Mesothelial cell of epicardium (in vitro differentiated cells): ENCODE measurements around the gene C1orf87. TPM values are rescaled to one million over a fixed set of nuclear protein-coding genes. Genes with fewer than 3 reads are reported as not detected.

Source experiments
- DNase-seq, 2 experiments: peaks; one replicate each; pipeline ENCODE4 v3.0.0; 2021; ENCODE audit warnings: low spot score in 2 of 2; ENCODE audit not compliant: unreplicated experiment in 2 of 2
- H3K27ac Mint-ChIP-seq: 2 replicates; pipeline ENCODE4 v1.8.0; 2021; ENCODE audit warnings: mixed read lengths
- H3K27me3 Mint-ChIP-seq: 2 replicates; pipeline ENCODE4 v1.8.0; 2021; ENCODE audit warnings: low read depth, mixed read lengths
- H3K36me3 Mint-ChIP-seq: 2 replicates; pipeline ENCODE4 v1.8.0; 2021; ENCODE audit warnings: mixed read lengths
- H3K4me1 Mint-ChIP-seq: 2 replicates; pipeline ENCODE4 v1.8.0; 2021; ENCODE audit warnings: mixed read lengths
- H3K4me3 Mint-ChIP-seq: 2 replicates; pipeline ENCODE4 v1.8.0; 2021; ENCODE audit warnings: mild to moderate bottlenecking, moderate library complexity, mixed read lengths
- H3K9me3 Mint-ChIP-seq: 2 replicates; pipeline ENCODE4 v1.8.0; 2021; ENCODE audit warnings: mixed read lengths
- total RNA-seq: library from RNA; stranded (reverse); gene quantifications from 3 replicates; pipeline ENCODE4 v1.2.1, GENCODE V29; 2021
- TF ChIP-seq, protein P1 (sequence below): fragments of 200-600 bp; sonication (generic); IDR thresholded peaks from one replicate; pipeline ENCODE4 v1.5.0; 2021; ENCODE audit warnings: antibody characterized with exemption; ENCODE audit not compliant: unreplicated experiment

Gene C1orf87
- total RNA-seq, 1 donor from 2014 or later = not detected

GRCh38 chr1:60051191-60051590 is 22.4 kb downstream of the C1orf87 start:
- H3K9me3 Mint-ChIP-seq = peaks cover 30% of the 10 kb centered on the region
- no peak overlapping the region for H3K4me3 Mint-ChIP-seq
- no peak overlapping the region for H3K27ac Mint-ChIP-seq

GRCh38 chr1:60049188-60049587 is 24.4 kb downstream of the C1orf87 start:
- Mint-ChIP-seq H3K27ac (no peak overlapping the region), H3K27me3 (peaks cover 12% of the 10 kb centered on the region), H3K4me1 (no peaks in the 10 kb centered on the region), H3K9me3 (peaks cover 30% of the 10 kb centered on the region), H3K4me3 (no peak overlapping the region), H3K36me3 (no peaks in the 10 kb centered on the region)
- DNase-seq = no peak
- TF ChIP-seq, protein P1, sequence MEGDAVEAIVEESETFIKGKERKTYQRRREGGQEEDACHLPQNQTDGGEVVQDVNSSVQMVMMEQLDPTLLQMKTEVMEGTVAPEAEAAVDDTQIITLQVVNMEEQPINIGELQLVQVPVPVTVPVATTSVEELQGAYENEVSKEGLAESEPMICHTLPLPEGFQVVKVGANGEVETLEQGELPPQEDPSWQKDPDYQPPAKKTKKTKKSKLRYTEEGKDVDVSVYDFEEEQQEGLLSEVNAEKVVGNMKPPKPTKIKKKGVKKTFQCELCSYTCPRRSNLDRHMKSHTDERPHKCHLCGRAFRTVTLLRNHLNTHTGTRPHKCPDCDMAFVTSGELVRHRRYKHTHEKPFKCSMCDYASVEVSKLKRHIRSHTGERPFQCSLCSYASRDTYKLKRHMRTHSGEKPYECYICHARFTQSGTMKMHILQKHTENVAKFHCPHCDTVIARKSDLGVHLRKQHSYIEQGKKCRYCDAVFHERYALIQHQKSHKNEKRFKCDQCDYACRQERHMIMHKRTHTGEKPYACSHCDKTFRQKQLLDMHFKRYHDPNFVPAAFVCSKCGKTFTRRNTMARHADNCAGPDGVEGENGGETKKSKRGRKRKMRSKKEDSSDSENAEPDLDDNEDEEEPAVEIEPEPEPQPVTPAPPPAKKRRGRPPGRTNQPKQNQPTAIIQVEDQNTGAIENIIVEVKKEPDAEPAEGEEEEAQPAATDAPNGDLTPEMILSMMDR = no peak

More at GRCh38 chr1:60051191-60051590, 22.4 kb downstream of the C1orf87 start:
- Mint-ChIP-seq H3K27me3 (peaks cover 10% of the 10 kb centered on the region), H3K36me3 (no peaks in the 10 kb centered on the region), H3K4me1 (no peaks in the 10 kb centered on the region)
- TF ChIP-seq, protein P1 = no peak
- DNase-seq = no peak

- no peak overlapping the region for H3K4me3 Mint-ChIP-seq
- DNase-seq = no peak
- no peaks in the 10 kb centered on the region for H3K4me1 Mint-ChIP-seq
- H3K27ac Mint-ChIP-seq = no peak overlapping the region
- H3K36me3 Mint-ChIP-seq = no peaks in the 10 kb centered on the region
- H3K9me3 Mint-ChIP-seq = peaks cover 11% of the 10 kb centered on the region
- TF ChIP-seq, protein P1 = no peak
- H3K27me3 Mint-ChIP-seq = peaks cover 3% of the 10 kb centered on the region
Measured at GRCh38 chr1:60044881-60045280, 28.7 kb downstream of the C1orf87 start.

GRCh38 chr1:60041783-60042182 is 31.8 kb downstream of the C1orf87 start:
- TF ChIP-seq, protein P1 = no peak

DNA sequence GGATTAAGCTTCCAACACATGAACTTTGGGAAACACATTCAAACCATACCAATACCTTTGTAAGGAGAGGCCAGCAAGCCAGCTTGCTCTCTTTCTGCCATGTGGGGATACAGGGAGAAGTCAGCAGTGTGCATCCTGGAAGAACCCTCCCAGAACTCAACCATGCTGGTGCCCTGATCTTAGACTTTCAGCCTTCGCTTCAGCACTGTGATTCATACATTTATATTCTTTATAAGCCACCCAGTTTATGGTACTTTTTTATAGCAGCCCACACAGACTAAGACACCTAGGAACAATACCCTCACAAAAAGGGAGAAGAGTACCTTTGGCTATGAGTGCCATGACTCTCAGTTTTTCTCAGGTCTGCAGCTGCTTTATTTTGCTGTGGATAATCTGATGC is 35.9 kb downstream of the C1orf87 start:
- Mint-ChIP-seq H3K9me3 (no peaks in the 10 kb centered on the region), H3K4me1 (no peaks in the 10 kb centered on the region), H3K27ac (no peak overlapping the region), H3K27me3 (peaks cover 1% of the 10 kb centered on the region), H3K4me3 (no peak overlapping the region), H3K36me3 (no peaks in the 10 kb centered on the region)
- DNase-seq = no peak
- TF ChIP-seq, protein P1 = no peak

More at GRCh38 chr1:60041783-60042182, 31.8 kb downstream of the C1orf87 start:
- Mint-ChIP-seq H3K36me3 (no peaks in the 10 kb centered on the region), H3K27ac (no peak overlapping the region), H3K27me3 (peaks cover 3% of the 10 kb centered on the region), H3K9me3 (no peaks in the 10 kb centered on the region), H3K4me3 (no peak overlapping the region), H3K4me1 (no peaks in the 10 kb centered on the region)
- no peak for DNase-seq

DNA sequence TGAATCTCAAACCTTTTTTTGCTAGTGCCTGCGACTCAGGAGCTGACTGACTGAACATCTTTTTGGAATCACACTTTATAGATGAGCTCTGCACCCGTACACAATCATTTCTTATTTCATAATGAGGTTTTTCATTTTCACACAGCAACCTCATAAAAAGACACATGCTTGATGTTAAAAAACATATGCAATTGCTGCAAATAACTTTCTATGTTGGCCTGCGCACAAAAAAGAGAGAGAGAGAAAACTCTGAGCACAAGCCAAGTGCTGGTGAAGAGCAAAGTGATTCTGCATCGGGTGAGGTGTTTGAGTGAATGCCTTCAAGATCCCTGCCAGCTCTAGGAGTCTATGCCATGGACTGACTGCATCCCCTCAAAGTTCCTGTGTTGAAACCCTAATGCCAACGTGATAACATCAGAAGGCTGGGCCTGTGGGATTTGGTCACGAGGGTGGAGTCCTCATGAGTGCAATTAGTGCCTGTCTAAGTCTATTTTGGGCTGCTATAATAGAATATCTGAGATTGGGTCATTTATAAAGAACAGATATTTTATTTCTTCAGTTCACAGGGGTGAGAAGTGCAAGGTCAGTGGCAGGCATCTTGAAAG is 36.6 kb downstream of the C1orf87 start:
- Mint-ChIP-seq H3K4me1 (no peaks in the 10 kb centered on the region), H3K27me3 (peaks cover 1% of the 10 kb centered on the region), H3K36me3 (no peaks in the 10 kb centered on the region), H3K4me3 (no peak overlapping the region), H3K27ac (no peak overlapping the region), H3K9me3 (no peaks in the 10 kb centered on the region)
- TF ChIP-seq, protein P1 = no peak
- DNase-seq = no peak
